Hepatocyte (in vitro differentiated cells): ENCODE measurements around the gene CALB2. TPM values are rescaled to one million over a fixed set of nuclear protein-coding genes. Genes with fewer than 3 reads are reported as not detected.

ENCODE experiments used
- polyA plus RNA-seq: library from polyadenylated mRNA; unstranded; fragments of >200 nt; fragmentation: Nextera tagmentation; extraction: Ambion mirVana; gene quantifications from 2 replicates; pipeline ENCODE4 v1.2.1, GENCODE V29; 2016
- total RNA-seq: library from RNA; depleted of rRNA; stranded (reverse); fragments of >200 nt; gene quantifications from 2 replicates; pipeline ENCODE4 v1.2.3, GENCODE V29; 2014

Gene CALB2
- total and polyA plus RNA-seq, 2 experiments from 2014 or later = 2.3 to 6.5 TPM

Other genes with a start within 250 kb of the CALB2 start
- 0.52 and 0.67 TPM in 2 replicates for gene HYDIN, start 128.0 kb upstream of the CALB2 start, total RNA-seq
- 0.04 and 1.1 TPM in 2 replicates for gene HYDIN, start 128.0 kb upstream of the CALB2 start, polyA plus RNA-seq
- 40.9 and 43.2 TPM in 2 replicates for gene CMTR2, start 69.3 kb upstream of the CALB2 start, total RNA-seq
- gene CMTR2, start 69.3 kb upstream of the CALB2 start, polyA plus RNA-seq = 9.4 and 11.4 TPM in 2 replicates
- not detected in 2 replicates for gene TLE7, start 83.3 kb downstream of the CALB2 start, total RNA-seq
- gene TLE7, start 83.3 kb downstream of the CALB2 start, polyA plus RNA-seq = not detected in 2 replicates
- gene ZNF23, start 103.5 kb downstream of the CALB2 start, total RNA-seq = 6.2 and 7.1 TPM in 2 replicates
- 5.3 and 6.9 TPM in 2 replicates for gene ZNF23, start 103.5 kb downstream of the CALB2 start, polyA plus RNA-seq
- 4.1 and 5.4 TPM in 2 replicates for gene ZNF19, start 130.6 kb downstream of the CALB2 start, total RNA-seq
- 2.8 and 3.7 TPM in 2 replicates for gene ZNF19, start 130.6 kb downstream of the CALB2 start, polyA plus RNA-seq
- gene CHST4, start 167.7 kb downstream of the CALB2 start, total RNA-seq = 0.10 and 0.28 TPM in 2 replicates
- gene CHST4, start 167.7 kb downstream of the CALB2 start, polyA plus RNA-seq = 0.06 TPM in 1 of 2 replicates, not detected in the other
- gene TAT, start 218.4 kb downstream of the CALB2 start, total RNA-seq = 3.9 and 4.2 TPM in 2 replicates
- 2.7 and 2.8 TPM in 2 replicates for gene TAT, start 218.4 kb downstream of the CALB2 start, polyA plus RNA-seq